Measurements from ENCODE around the gene PCDHB16. TPM values are rescaled to one million over a fixed set of nuclear protein-coding genes. Genes with fewer than 3 reads are reported as not detected.
"Not testable (repeated sequence)": the region's sequence is repeated elsewhere in the genome, so short reads cannot be mapped to it uniquely, and the experiment has no call there.

PCDHB16 gene
- total RNA-seq, 1 experiment from 2014 or later: 6.5 TPM

DNA sequence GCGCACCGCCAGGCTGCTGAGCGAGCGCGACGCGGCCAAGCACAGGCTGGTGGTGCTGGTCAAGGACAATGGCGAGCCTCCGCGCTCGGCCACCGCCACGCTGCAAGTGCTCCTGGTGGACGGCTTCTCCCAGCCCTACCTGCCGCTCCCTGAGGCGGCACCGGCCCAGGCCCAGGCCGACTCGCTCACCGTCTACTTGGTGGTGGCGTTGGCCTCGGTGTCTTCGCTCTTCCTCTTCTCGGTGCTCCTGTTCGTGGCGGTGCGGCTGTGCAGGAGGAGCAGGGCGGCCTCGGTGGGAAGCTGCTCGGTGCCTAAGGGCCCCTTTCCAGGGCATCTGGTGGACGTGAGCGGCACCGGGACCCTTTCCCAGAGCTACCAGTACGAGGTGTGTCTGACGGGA is 19.5 kb downstream of the PCDHB16 start:
- H3K4me3 Mint-ChIP-seq; H3K14ac ChIP-seq (ENCODE audit: insufficient read depth, low read length); H3T11ph ChIP-seq (ENCODE audit: low read length); H4K5ac ChIP-seq (ENCODE audit: insufficient read length, low read depth, low read length); H4K20me1 ChIP-seq (ENCODE audit: control insufficient read depth, insufficient read depth, insufficient read length); H3K27ac Mint-ChIP-seq; H4K91ac ChIP-seq (ENCODE audit: insufficient read length, low read depth, low read length); H2BK12ac ChIP-seq (ENCODE audit: insufficient read length, low read depth, low read length); H3K27me3 Mint-ChIP-seq (ENCODE audit: low read depth); H3K27me3 ChIP-seq (ENCODE audit: insufficient read depth, low read length); H3K79me2 ChIP-seq (ENCODE audit: insufficient read depth, low read length); H3K79me1 ChIP-seq (ENCODE audit: insufficient read depth, low read depth, low read length, poor library complexity, severe bottlenecking); H2BK20ac ChIP-seq (ENCODE audit: low read depth, low read length, poor library complexity, severe bottlenecking); H3K23ac ChIP-seq (ENCODE audit: insufficient read length, low read depth, low read length); H3K4me2 ChIP-seq (ENCODE audit: insufficient read depth, insufficient read length, low read length); H2AK5ac ChIP-seq (ENCODE audit: insufficient read length, low read length); H4K8ac ChIP-seq (replicated peaks; ENCODE audit: insufficient read length, low read depth, low read length); H2BK15ac ChIP-seq (ENCODE audit: low read depth, low read length); H3K4me1 ChIP-seq (ENCODE audit: insufficient read depth, low read length); H3K9me3 ChIP-seq (ENCODE audit: control insufficient read depth, low read depth, low read length); H3K27ac ChIP-seq (ENCODE audit: insufficient read length, low read depth, low read length); H3K4me1 Mint-ChIP-seq; H3K23me2 ChIP-seq (ENCODE audit: insufficient read length, low read depth, low read length, poor library complexity, severe bottlenecking); H2BK5ac ChIP-seq (ENCODE audit: insufficient read length, low read length); H3K18ac ChIP-seq (ENCODE audit: insufficient read length, low read depth, low read length); DNase-seq; H2AFZ ChIP-seq (ENCODE audit: low read length); H3K4ac ChIP-seq (ENCODE audit: low read depth, low read length); H2BK120ac ChIP-seq (ENCODE audit: low read depth, low read length, poor library complexity, severe bottlenecking); H3K9ac ChIP-seq (ENCODE audit: extremely low read depth, insufficient read length, low read length); H3K56ac ChIP-seq (ENCODE audit: insufficient read length, low read depth, low read length): not testable (repeated sequence)
- Mint-ChIP-seq H3K36me3 (ENCODE audit: insufficient read depth in 1 of 3, low read depth in 3 of 3) (peaks cover 2 to 16% (median 7%) of the 10 kb centered on the region in 3 experiments; a peak in 6 of 7 replicates), H3K9me3 (peaks cover 20 to 26% of the 10 kb centered on the region in 2 experiments)
- WGBS (ENCODE audit: extremely low coverage, insufficient read length, low lambda C conversion rate): no CpG with 5 or more reads among the region's 35 CpGs
